AG09319 (cell line): ENCODE measurements around the gene PSEN2.

Experiments used
- DNase-seq: peaks from one replicate; pipeline ENCODE4 v3.0.0-alpha.2; 2010; ENCODE audit warnings: low read depth; ENCODE audit errors: extremely low read depth
- CTCF ChIP-seq: IDR thresholded peaks from 2 replicates; pipeline ENCODE4 v1.5.1; 2011; ENCODE audit warnings: low read depth, mild to moderate bottlenecking, inconsistent platforms, low read length, moderate library complexity

The PSEN2 gene

GRCh38 chr1:226904772-226905171 is 34.4 kb downstream of the PSEN2 start:
- no peak for TF ChIP-seq CTCF
- no peak for DNase-seq

GRCh38 chr1:226908419-226908818 is 38.0 kb downstream of the PSEN2 start:
- TF ChIP-seq CTCF, result no peak
- DNase-seq, result no peak

- no peak for DNase-seq
- TF ChIP-seq CTCF, result no peak
Observed at GRCh38 chr1:226908913-226909312, 38.5 kb downstream of the PSEN2 start.

- TF ChIP-seq CTCF, result peak; percentile 20
- DNase-seq, result no peak
Observed at GRCh38 chr1:226912587-226913176, 42.3 kb downstream of the PSEN2 start.

GRCh38 chr1:226915672-226915995 is 45.2 kb downstream of the PSEN2 start:
- TF ChIP-seq CTCF, result no peak
- no peak for DNase-seq

- TF ChIP-seq CTCF, result no peak
- no peak for DNase-seq
Observed at GRCh38 chr1:226916497-226916896, 46.1 kb downstream of the PSEN2 start.

- no peak for TF ChIP-seq CTCF
- DNase-seq, result no peak
Observed at GRCh38 chr1:226919587-226919986, 49.2 kb downstream of the PSEN2 start.
